ENCODE results near the gene PFDN4. TPM values are rescaled to one million over a fixed set of nuclear protein-coding genes. Genes with fewer than 3 reads are reported as not detected.

Gene PFDN4
- total RNA-seq, 1 donor from 2014 or later, result 33.0 TPM

DNA sequence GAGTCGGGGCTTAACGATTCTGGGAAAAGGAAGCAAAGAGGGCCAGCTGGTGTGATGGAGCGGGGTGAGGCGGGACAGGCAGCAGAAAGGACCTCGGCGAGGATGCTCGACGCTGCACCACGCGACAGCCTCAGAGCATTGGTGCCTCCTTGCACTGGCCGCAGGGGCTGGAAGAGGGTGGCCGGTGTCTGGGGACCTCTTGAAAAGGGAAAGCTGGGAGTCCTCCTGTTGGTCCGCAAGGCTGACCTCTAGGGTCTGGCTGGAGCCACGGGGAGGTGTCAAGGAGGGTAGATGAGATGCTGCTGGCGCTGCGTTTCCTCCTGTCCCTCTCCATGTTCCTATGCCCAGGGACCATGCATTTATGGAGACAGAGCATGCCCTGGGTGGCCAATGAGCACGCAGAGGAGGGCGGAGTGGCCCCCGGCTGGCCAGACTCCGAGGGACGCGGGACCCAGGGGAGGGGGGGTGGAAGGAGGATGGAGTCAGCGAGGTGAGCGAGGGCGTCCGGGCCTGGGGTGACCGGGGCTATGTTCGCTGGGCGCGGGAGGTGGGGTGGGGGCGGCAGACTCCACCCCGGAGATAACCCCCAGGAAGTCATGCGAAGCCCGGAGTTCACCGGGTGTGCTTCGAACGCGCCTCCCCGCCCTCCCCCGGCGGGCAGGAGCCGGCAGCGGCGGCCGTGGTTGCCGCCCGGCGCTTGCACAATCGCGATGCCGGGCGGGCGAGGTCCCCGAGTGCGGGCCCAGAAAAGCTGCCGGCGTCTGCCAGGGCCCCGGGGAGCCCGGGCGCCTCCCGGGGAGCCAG is 34.0 kb upstream of the PFDN4 start, which contains the start of gene CYP24A1:
CYP24A1 (minus strand) TSS at position 334 of the 804 bp plus-strand sequence. CDS start 407 bp downstream, outside the sequence.
- intact Hi-C loops (cut with micrococcal nuclease), result no loop called here

DNA sequence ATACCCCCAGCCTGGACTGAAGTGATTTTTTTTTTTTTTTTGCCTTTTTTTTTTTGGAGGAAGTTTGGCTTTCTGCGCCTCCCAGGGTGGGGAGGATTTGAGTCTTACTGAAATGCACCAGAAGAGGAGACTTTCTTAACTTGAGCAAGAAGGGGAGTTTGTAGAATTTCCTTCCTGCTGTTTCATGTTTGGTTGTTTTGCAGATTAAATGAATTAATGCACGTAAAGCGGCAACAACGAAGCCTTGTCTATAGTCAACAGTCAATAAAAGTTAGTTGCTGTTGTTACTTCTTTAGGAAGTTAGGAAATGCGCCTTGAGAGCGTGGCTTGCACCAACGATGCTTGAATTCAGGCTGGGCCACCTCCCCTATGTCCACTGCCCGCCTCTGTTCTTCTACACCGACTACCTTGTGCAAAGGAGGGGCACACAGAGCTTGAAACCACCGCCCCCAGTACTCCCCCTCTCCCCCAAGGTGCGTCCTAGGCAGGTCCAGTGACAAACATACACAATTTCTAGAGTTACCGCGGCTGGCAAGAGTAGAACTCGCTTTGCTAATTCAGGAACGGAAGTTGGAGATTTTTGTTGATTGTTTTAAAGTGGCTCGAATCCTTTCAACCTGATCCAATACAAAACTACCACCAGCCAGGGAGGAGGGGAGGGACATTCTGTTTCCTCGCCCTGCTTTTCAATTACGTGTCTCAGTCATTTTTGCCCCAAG is 33.3 kb upstream of the PFDN4 start:
- intact Hi-C loops (cut with micrococcal nuclease), result no loop called here

DNA sequence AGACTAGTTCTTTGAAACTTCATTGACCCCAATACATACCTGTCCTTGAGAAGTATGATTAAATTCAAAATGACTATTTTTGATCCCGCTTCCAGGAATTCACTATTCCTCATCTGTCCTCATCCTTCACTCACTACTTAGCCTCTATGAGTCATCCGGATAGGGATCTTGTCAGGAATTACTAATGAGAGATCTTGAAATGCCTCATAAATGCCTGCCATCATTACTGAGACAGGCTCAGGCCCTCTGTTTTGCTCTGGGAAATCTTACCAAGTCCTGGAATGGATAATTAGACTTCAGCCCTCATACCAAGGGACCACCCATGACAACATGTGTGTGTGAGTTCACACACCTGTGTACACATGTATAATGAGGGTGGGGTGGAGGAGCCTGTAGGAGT is 31.3 kb upstream of the PFDN4 start:
- intact Hi-C loops (cut with micrococcal nuclease), result no loop called here

DNA sequence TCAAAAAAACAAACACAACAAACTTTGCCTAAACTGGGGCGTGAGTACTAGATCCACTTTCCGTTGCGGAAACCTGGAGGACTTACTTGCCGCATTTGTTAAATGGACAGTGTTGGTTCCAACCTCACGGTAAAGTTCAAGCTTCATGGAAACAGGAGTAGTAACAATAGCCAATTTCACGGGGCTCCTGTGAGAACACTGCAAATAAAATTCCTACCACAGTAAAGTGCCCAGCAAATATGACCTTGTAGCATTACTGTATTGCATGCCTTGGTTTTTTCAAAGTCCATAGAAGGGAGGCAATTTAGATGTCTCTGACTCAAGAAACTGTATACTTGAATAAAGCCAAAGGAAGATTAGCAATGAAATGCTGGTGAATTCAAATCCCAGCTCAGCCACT is 30.5 kb upstream of the PFDN4 start:
- intact Hi-C loops (cut with micrococcal nuclease), result no loop called here

DNA sequence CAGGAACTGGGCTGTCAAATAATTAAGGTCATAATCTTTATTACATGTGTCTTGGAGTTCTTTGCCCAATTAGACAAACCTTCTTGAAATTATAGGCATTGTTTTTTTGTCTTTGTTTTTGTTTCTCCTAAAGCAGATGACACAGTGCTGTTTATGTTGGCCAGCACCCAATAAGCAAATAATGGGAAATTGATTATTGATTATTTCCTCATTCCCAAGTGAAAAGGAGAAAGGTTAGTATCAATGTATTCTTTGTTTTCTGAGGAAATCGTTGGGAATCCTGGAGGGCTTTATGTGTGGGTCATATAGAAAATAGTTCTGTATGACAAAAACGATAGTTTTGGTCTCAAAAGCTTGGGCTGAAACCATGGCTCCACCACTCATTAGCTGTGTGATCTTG is 29.6 kb upstream of the PFDN4 start:
- intact Hi-C loops (cut with micrococcal nuclease), result no loop called here

DNA sequence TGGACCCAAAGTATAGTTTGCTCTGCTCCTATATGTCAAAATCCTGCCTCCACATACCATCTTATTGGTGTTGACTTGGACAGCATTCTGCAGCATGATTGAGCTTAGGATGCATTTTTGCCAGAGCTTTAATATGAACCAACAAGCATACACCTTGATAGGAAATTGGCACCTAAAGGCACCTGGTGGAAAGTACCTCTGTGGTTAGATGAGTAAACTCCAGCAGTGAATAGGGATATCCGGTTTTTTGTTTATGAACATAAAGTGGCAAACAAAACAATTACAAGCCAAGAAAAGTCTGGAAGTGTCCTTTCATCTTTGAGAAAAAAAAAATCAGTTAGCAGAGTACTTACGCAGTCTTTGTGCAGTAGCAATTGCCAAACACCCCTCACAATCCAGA is 27.9 kb upstream of the PFDN4 start:
- intact Hi-C loops (cut with micrococcal nuclease), result no loop called here

DNA sequence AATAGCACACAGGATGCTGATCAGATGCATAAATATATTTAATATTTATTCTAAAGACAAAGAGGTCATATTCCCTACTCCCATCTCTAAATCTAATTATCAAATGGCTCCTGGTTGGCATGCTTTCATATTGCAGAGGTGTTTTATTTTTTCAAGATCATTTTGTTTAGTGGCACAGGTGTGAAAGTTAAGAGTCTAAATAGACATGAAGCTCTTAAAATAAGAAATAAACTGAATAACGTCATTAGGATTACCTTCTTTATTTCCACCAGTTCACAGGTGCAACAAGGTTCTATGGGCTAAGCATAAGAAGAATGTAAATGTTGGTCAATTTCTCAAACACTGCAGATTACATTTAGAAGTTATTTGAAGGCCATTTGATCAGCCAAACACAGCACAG is 27.0 kb upstream of the PFDN4 start:
- intact Hi-C loops (cut with micrococcal nuclease), result no loop called here

DNA sequence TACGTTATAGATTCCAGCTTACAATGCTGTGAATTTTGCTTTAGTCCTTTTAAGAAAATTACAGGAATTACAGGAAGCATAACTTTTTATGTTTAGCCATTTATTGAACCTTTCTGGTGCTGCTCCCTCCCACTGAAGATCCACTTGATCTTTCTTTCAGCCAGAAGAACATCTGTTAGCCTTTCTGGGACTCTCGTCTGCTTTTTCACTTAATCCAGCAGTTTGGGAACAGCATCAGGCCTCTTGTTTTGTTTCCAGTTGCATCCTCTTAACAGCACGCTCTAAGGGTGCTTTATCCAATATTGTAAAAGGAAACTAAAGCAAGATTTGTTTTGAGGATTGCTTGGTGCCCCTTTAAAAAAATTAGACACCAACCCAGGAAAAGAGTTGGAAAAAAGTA is 23.8 kb upstream of the PFDN4 start:
- intact Hi-C loops (cut with micrococcal nuclease), result no loop called here

DNA sequence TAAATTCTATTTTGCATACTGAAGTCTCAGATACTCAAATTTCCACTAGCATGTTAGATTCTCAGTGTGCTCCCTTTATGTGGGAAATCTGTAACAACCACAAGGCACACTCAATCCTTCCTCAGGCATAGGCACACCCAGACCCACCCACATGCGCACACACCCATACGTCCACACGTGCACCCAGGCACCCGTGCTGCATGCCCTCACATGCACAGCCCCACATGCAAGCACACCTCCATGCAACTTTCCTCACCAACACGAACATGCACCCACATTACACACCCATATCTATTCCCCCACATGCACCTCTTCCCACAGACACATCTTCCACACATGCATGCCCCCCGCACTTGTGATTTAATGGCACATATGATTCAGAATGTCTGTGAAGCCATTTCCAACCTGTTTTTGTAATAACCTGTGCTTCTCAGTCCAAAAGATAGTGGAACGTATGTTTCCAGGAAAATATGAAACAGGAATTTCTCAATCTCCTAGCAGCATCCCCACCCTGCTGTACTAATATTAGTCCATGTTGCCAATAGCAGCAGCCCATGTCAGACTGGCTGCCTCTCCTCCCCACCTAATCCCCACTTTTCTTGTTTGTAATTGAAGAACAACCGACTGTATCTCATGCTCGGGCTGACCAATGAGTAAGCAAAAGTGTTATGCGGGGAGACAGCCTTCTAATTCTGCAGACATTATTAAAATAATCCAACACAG is 22.8 kb upstream of the PFDN4 start:
- intact Hi-C loops (cut with micrococcal nuclease), result no loop called here

DNA sequence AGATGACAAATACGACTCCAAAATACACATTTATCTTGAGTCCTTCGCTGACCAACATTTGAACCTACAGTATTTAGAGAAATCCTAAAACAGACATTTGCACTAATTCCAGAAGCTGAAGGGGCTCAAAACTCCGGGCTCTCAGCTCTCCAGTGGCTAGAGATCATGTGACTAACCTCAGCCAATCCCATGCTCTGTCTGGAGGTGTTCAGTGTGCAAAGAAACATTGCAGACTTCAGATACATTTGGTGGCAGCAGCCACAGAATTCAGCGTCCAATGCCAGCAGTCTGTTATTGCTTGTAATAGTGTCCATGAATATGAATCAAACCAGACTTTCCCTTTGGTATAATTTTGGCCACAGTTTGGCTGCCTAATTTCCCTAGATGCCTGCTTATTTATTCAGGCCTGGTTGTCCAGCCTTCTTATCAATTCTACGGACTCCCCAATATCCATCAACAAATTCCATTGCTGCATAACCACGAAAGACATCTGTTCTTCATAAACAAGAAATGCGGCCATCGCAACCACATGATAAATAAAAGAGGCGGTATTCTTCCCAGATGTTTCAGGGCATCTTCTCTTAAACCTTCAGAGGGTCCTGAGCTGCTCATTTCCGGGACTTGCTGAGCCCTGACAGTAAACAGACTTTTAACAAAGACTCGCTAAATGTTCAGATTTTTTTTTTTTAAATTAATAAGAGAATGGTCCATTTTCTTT is 19.6 kb upstream of the PFDN4 start:
- intact Hi-C loops (cut with micrococcal nuclease), result no loop called here

DNA sequence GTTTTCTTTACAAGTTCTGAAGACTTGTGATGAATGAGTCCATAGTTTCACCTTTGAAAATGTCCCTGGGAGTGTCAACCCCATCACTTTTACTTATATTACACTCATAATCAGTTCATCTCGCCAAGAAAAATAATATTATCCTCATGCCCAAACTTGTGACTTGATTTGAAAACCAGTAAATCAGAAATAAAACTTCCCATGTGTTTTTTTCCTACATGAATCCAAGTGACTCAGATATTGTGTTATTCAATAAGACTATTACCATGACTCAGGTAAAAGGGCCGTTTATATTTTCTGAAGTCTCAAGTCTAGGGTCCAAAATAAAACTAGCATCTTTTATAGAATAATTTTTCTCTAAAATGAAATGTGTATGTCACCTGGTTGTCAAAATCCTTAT is 18.3 kb upstream of the PFDN4 start:
- intact Hi-C loops (cut with micrococcal nuclease), result no loop called here

DNA sequence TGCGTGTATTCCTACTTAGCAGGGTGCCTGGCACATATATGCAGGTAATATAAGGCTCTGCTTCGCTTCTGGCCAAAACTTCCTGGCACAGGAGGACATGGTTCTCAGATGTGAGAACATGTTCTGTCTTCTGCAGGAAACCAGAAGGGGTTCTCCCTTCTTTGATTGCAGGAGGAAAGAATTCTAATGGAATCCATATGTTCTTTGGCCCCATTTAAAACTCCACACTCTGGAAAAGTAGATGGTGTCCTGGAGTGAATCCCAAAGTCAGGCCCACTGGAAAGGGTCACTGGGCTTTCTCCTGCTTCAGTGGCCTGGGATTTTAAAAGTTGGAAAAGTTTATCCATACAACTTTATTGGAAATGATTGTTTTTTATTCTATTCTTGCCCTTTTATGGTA is 17.7 kb upstream of the PFDN4 start:
- intact Hi-C loops (cut with micrococcal nuclease), result no loop called here

DNA sequence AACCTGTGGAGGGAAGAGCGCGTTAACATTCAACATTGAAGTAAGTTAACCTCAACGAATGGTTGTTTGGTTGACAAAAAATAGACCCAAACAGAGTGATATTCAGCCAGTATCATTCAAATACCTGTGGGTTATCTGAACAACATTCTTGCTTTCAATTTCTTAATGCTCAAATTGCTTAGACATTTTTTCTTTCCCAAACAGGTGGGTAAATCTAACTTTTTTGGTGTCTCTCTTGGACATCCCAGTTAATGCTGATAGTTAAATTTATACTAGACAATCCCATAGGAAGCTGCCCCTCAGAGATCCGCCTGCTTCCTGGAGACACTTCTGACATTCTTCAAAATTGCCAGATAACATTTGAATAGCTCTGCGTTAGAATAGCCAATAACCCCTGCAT is 14.1 kb upstream of the PFDN4 start:
- intact Hi-C loops (cut with micrococcal nuclease), result no loop called here

DNA sequence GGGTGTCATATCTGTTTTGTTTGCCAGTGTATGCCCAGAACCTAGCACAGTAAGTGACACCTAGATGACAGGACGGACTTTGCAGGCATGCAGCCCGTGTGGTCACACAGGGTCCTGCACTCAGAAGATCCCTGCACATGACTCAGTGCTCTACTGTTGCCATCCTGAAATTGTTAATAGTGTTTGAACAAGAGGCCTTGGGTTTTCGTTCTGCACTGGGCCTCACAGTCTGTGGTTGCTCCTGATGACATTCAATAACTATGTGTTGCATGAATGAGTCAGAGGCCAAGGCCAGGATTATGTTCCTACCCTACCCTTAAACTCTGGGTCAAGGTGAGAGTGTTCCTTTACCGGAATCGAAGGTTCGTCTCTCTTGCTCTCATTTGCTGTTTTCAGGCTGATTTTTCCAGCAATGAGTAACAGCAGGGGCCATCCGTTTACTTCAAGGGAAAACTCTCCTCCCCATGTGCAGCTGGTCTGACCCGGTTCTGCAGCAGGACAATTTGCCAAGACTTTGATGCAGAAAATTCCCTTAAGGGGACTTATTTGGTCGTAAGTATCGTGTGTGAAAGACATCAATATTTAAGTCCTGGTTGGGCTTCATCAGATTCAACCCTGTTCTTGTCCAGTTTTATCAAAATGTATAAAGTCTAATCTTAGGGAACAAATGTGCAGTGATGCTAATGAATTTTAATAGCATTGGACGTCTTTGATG is 13.0 kb upstream of the PFDN4 start:
- intact Hi-C loops (cut with micrococcal nuclease), result loop anchor here (5.0 kb wide), 1 partner anchor 253 kb away; no protein-coding TSS in a partner anchor

DNA sequence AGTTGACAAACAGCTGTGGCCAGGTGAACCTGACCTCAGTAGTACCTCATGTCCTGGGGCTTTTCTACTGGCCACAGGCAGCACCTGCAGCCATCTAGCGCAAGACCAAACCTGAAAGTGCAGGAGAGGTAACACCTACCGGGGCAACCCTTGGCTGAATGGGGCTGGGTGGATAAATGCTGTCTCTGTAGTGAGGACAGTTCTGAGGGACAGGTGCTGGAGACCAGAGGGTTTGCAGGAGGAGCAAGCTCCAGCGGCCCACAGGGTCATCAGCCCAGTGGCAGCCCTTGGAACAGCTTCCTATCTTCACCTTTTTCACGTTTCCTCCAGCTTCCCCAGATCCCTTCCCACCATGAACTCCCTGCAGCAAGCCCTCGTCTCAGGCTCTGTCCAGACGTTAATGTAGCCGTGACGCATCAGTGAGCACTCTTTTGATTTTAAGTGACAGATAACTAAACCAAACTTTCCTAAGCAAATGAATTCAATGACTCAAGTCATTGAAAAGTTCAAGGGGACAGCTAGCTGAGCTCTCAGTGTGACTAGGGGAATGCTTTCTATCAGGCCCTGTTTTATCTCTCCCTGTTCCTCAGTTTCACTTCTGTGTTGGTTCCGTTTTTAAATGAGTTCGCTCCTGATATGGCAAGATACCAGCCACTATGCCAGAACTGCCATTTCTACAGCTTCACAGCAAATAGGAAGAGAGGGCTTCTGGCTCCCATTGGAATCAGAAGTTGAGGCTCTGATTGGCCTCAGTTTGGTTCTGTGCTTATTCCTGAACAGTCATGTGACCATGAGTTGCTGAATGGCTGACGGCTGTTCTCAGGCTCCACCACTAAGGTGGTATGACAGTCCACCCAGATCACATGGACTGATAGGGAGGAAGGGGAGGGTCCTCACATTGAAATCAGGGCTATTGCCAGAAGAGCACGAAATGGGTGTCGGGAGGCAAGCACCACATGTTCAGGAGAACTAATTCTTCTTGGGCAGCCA is 12.1 kb upstream of the PFDN4 start:
- intact Hi-C loops (cut with micrococcal nuclease), result loop anchor here (5.0 kb wide), 1 partner anchor 253 kb away; no protein-coding TSS in a partner anchor

DNA sequence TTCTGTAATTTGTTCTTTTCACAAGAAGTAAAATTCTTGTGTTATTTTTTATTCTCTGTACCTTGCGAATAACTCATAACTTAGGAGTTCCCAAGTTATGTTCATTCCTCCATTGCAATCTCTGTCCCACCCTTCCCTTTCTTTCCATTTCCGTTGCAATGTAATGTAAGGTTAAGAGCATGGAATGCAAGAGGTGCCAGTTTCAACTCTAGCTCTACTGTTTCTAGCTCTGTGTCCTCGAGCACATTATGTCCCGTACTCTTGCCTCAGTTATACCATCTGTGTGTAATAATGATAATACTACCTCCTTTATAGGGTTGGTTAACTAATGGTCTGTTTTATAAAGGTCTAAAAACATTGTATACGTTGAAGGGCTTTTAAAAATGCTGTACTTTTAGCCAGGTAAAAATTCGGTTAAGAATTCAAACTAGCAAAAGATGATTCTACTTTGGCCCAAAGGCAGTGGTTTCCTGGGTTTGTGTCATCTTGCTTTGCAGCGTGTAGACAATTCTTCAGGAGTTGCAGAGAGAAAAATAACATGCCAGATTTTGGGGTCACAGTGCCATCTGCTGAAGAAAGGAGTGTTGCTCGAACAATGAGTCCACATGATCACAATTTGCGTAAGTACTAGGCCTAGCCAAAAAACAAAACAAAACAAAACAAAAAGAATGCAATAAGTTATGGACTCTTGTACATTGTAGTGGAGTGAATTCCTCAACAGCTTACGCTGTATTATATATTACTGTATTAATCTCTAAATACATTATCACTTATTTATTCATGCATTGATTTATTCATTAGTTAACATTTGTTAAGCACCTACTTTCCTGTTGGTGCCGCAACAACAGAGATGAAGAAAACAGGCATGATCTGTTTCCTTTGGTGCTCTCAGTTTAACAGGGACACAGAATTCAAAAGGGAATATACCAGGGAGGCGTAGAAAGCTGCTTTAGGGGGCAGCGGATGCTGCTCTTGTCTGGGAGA is 10.0 kb upstream of the PFDN4 start:
- intact Hi-C loops (cut with micrococcal nuclease), result loop anchor here (2.0 to 5.0 kb wide), 2 partner anchors 256 to 453 kb away; no protein-coding TSS in a partner anchor

DNA sequence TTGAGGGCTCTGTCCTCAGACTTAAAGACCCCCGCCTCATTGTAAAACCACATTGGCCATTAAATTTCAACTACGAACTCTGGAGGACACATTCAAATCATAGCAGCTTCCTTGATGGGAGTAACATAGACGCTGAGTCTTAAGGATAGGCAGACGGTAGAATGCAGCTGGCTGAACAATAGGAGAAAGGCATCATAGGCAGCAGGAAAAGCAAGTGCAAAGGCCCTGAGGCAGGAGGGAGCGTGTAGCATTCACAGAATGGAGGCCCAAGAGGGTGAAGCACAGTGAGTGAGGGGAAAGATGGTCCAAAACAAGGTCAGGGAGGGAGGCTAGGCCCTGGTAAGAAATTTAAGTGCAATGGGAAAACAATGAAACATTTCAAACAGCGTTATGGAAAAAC is 8.6 kb upstream of the PFDN4 start:
- intact Hi-C loops (cut with micrococcal nuclease), result loop anchor here (1.0 to 5.0 kb wide), 5 partner anchors 9 to 452 kb away; partner anchors contain the start of gene PFDN4

DNA sequence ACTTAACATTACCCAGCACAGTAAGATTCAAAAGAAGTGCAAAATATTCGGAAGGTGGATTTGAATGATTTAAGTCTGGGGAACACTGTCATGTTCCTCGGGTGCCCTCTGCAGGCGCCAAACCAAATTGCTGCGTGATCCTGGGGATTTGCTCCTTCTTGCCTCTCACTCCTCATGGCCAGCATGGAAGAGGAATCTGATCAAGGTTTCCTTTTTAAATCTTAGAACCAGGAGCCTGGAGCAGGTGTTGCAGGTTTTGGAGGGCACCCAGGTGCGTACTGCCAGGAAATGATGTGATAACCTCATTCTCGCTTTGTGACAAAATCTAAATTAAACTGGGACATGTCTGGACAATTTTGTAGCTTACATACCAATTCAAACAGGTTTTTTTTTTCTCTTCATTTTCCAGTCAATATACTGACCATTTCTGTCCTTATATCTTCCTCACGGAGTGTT is 8.1 kb upstream of the PFDN4 start:
- intact Hi-C loops (cut with micrococcal nuclease), result loop anchor here (1.0 to 5.0 kb wide), 5 partner anchors 9 to 451 kb away; partner anchors contain the start of gene PFDN4

All from T-helper 1 cell treated with Interleukin-12 subunit alpha and Interleukin-12 subunit beta and Interleukin-4 antibody, amounts not matched to agents 30 ng/mL and 1 ng/mL, for 36 hours (primary cell).